Keratinocyte (primary cell): ENCODE data around the gene RBMY1B. TPM values are rescaled to one million over a fixed set of nuclear protein-coding genes. Genes with fewer than 3 reads are reported as not detected.
"Not testable (repeated sequence)": the region's sequence is repeated elsewhere in the genome, so short reads cannot be mapped to it uniquely, and the experiment has no call there.

ENCODE experiments used
- DNase-seq: peaks from one replicate; pipeline ENCODE4 v3.0.0-alpha.2; 2011; ENCODE audit warnings: low read depth, missing footprints, low spot score
- FAIRE-seq: peaks from 2 replicates; lab custom pipeline; 2011; peaks lifted over from hg19 to GRCh38; lab: Jason Lieb, UNC
- H2AFZ ChIP-seq: 2 replicates; pipeline ENCODE4 v1.6.0; 2012; ENCODE audit warnings: low read length, control low read depth, inconsistent platforms; ENCODE audit not compliant: control insufficient read depth
- H3K27ac ChIP-seq: 2 replicates; pipeline ENCODE4 v1.5.1; 2011; ENCODE audit warnings: low read length; ENCODE audit not compliant: control insufficient read depth, insufficient read depth
- H3K27me3 ChIP-seq: 3 replicates; pipeline ENCODE4 v1.6.0; 2011; ENCODE audit warnings: low read length; ENCODE audit not compliant: control insufficient read depth, insufficient read depth; ENCODE audit errors: extremely low read depth
- H3K36me3 ChIP-seq, 2 experiments: 2 replicates in 1 of 2; 3 replicates in 1 of 2; pipeline ENCODE4 v1.5.1; 2011; ENCODE audit warnings: low read length in 2 of 2, mild to moderate bottlenecking in 1 of 2; ENCODE audit not compliant: control insufficient read depth in 2 of 2, insufficient read depth in 2 of 2; ENCODE audit errors: extremely low read depth in 1 of 2
- H3K4me1 ChIP-seq: 3 replicates; pipeline ENCODE4 v1.5.1; 2011; ENCODE audit warnings: low read length; ENCODE audit not compliant: control insufficient read depth, insufficient read depth; ENCODE audit errors: extremely low read depth
- H3K4me2 ChIP-seq: 3 replicates; pipeline ENCODE4 v1.6.0; 2011; ENCODE audit warnings: low read depth, low read length; ENCODE audit not compliant: control insufficient read depth, insufficient read depth; ENCODE audit errors: extremely low read depth
- H3K4me3 ChIP-seq, 3 experiments: fragments of 200-600 bp in 1 of 3; sonication (generic) in 1 of 3; 2 replicates in 2 of 3; 3 replicates in 1 of 3; pipeline ENCODE4 v1.5.1; 2011 to 2016; ENCODE audit warnings: low read length in 3 of 3, mild to moderate bottlenecking in 3 of 3, control low read depth in 2 of 3, inconsistent platforms in 1 of 3, low read depth in 1 of 3, mixed read lengths in 1 of 3, mixed run types in 1 of 3, moderate library complexity in 1 of 3; ENCODE audit not compliant: control insufficient read depth in 2 of 3, insufficient read depth in 2 of 3; ENCODE audit errors: extremely low read depth in 1 of 3
- H3K79me2 ChIP-seq: 2 replicates; pipeline ENCODE4 v1.6.0; 2012; ENCODE audit warnings: low read length; ENCODE audit not compliant: control insufficient read depth, insufficient read depth
- H3K9ac ChIP-seq: 3 replicates; pipeline ENCODE4 v1.6.0; 2011; ENCODE audit warnings: low read length; ENCODE audit not compliant: control insufficient read depth, insufficient read depth; ENCODE audit errors: extremely low read depth
- H3K9me1 ChIP-seq: 3 replicates; pipeline ENCODE4 v1.6.0; 2011; ENCODE audit warnings: low read length; ENCODE audit not compliant: control insufficient read depth, insufficient read depth; ENCODE audit errors: extremely low read depth
- H3K9me3 ChIP-seq: 2 replicates; pipeline ENCODE4 v1.5.1; 2012; ENCODE audit warnings: low read depth, low read length; ENCODE audit not compliant: control insufficient read depth
- H4K20me1 ChIP-seq: 3 replicates; pipeline ENCODE4 v1.6.0; 2011; ENCODE audit warnings: low read length; ENCODE audit not compliant: control insufficient read depth, insufficient read depth; ENCODE audit errors: extremely low read depth
- CTCF ChIP-seq, 3 experiments: IDR thresholded peaks in 1 of 3; conservative IDR thresholded peaks in 1 of 3; optimal IDR thresholded peaks in 1 of 3; 2 replicates in 2 of 3; 3 replicates in 1 of 3; pipeline versions ENCODE3 to v1.5.1; 2011; ENCODE audit warnings: low read length in 3 of 3, mild to moderate bottlenecking in 3 of 3, moderate library complexity in 2 of 3, control low read depth in 1 of 3, inconsistent platforms in 1 of 3; ENCODE audit not compliant: insufficient read depth in 2 of 3; ENCODE audit errors: extremely low read depth in 1 of 3
- EZH2 ChIP-seq: IDR thresholded peaks from one replicate; pipeline ENCODE4 v1.6.1; 2012; ENCODE audit warnings: inconsistent platforms, mild to moderate bottlenecking, low read length, moderate library complexity
- dilution Hi-C: fragments of 300-500 bp; cut with MboI; formaldehyde crosslinking; loops from one replicate; pipeline ENCODE4 v1.7.0; 2020; ENCODE audit warnings: low sequenced_read_pairs; ENCODE audit not compliant: extremely low pct_ligation_motif_present
- polyA minus RNA-seq, 3 experiments: library from RNA; depleted of rRNA, polyadenylated mRNA; stranded (reverse); fragments of >200 nt; gene quantifications; 1 replicate in 1 of 3; 2 replicates in 1 of 3; 3 replicates in 1 of 3; pipeline ENCODE4 v1.2.3, GENCODE V29; 2011
- polyA plus RNA-seq, 5 experiments: library from polyadenylated mRNA; depleted of rRNA in 3 of 5; stranded (reverse) in 3 of 5; stranded (forward) in 1 of 5; unstranded in 1 of 5; fragments of >200 nt; gene quantifications; 1 replicate in 1 of 5; 2 replicates in 3 of 5; 3 replicates in 1 of 5; pipeline versions ENCODE4 v1.2.1 to v1.2.3, GENCODE V29; 2011 to 2012; ENCODE audit warnings: missing spikeins in 2 of 5, low read depth in 1 of 5, low replicate concordance in 1 of 5

Gene RBMY1B
- polyA plus RNA-seq: not detected in 3 replicates
- polyA plus RNA-seq (2011; ENCODE audit: low read depth): not detected
- polyA plus RNA-seq (2011; cell fraction: cytosol; rRNA removed): not detected in 2 replicates
- polyA plus RNA-seq (2011; cell fraction: nucleus; rRNA removed): not detected in 2 replicates
- polyA plus RNA-seq (2012; ENCODE audit: low replicate concordance): not detected in 2 replicates
- polyA minus RNA-seq: not detected in 3 replicates
- polyA minus RNA-seq (2011; cell fraction: cytosol; rRNA and poly(A)+ RNA removed): not detected
- polyA minus RNA-seq (2011; cell fraction: nucleus; rRNA and poly(A)+ RNA removed): not detected in 2 replicates

DNA sequence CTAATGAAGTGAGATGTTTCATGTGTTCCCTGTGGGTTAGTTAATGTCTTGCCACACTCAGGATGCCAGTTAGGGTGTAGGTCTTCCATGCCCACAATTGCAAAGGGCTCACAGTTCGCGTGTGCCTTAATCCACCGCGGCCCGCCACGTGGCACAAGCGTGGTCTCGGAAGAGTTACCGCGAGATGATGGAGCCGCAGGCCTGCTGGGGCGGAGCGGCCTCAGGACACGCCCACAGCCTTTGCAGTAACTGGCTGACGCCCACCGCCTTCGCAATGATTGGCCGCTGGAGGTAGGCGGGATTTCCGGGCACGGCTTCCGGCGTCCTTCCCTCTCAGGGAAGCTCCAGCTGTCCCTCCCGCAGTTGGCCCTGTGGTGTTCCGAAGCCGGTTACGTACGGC is at the start of gene RBMY1B:
TSS of gene RBMY1B (plus strand) at position 301 of the 400 bp plus-strand sequence. CDS start 2,013 bp downstream, outside the sequence.
- H3K27me3 ChIP-seq, DNase-seq, H3K9me1 ChIP-seq, dilution Hi-C loops, H3K4me2 ChIP-seq, H2AFZ ChIP-seq, H3K9me3 ChIP-seq, H3K27ac ChIP-seq, H3K79me2 ChIP-seq, H3K4me1 ChIP-seq, H3K9ac ChIP-seq, H3K4me3 ChIP-seq, H4K20me1 ChIP-seq, H3K36me3 ChIP-seq, FAIRE-seq: not testable (repeated sequence)

DNA sequence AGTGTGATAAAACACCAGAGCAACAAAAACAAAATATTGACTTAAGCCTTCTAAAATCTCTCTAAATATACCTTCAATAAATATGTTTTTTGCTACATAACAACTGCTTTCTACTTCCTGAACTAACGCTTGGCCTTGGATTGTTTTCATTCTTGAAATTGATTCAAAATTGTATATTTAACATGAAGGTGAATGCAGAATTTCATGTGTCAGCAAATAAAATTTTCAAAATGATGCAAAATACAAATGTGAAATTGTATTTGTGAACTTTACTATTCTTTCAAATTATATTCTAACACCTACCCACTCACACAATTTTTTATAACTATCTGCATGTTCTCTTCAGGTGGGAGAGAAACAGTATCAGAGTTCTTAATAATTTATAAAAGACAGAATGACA is 48.2 kb upstream of the RBMY1B start:
- H3K36me3 ChIP-seq, H3K4me1 ChIP-seq, H3K9me3 ChIP-seq, H3K4me2 ChIP-seq, FAIRE-seq, H3K27me3 ChIP-seq, H4K20me1 ChIP-seq, H3K4me3 ChIP-seq, DNase-seq, H3K79me2 ChIP-seq, dilution Hi-C loops, H3K9me1 ChIP-seq, H3K27ac ChIP-seq, H2AFZ ChIP-seq, H3K9ac ChIP-seq: not testable (repeated sequence)

- Histone ChIP-seq H3K79me2 (no peaks in the 10 kb centered on the region), H3K27me3 (no peaks in the 10 kb centered on the region), H3K9me3 (no peaks in the 10 kb centered on the region), H3K27ac (no peak overlapping the region), H3K9me1 (no peaks in the 10 kb centered on the region), H4K20me1 (no peaks in the 10 kb centered on the region), H3K36me3 (no peaks in the 10 kb centered on the region), H3K4me3 (no peak overlapping the region), H3K4me1 (no peaks in the 10 kb centered on the region), H2AFZ (no peak overlapping the region), H3K9ac (no peak overlapping the region), H3K4me2 (no peak overlapping the region)
- no peak for DNase-seq
- dilution Hi-C loops: no loop called here
- FAIRE-seq: no peak
- TF ChIP-seq CTCF (optimal IDR thresholded peaks at IDR 0.05 in 1 of 3, IDR thresholded peaks at IDR 0.05 in 1 of 3, conservative IDR thresholded peaks at IDR 0.05 in 1 of 3; ENCODE audit: extremely low read depth in 1 of 3, insufficient read depth in 2 of 3, low read length in 3 of 3): no peak
- TF ChIP-seq EZH2: no peak
Observed at GRCh38 chrY:21482967-21483366, 28.2 kb upstream of the RBMY1B start.

DNA sequence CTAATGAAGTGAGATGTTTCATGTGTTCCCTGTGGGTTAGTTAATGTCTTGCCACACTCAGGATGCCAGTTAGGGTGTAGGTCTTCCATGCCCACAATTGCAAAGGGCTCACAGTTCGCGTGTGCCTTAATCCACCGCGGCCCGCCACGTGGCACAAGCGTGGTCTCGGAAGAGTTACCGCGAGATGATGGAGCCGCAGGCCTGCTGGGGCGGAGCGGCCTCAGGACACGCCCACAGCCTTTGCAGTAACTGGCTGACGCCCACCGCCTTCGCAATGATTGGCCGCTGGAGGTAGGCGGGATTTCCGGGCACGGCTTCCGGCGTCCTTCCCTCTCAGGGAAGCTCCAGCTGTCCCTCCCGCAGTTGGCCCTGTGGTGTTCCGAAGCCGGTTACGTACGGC is 23.4 kb downstream of the RBMY1B start, which contains the start of gene RBMY1A1:
TSS of gene RBMY1A1 (plus strand) at position 301 of the 400 bp plus-strand sequence. CDS start 2,013 bp downstream, outside the sequence.
- FAIRE-seq, H2AFZ ChIP-seq, H3K4me1 ChIP-seq, H3K27me3 ChIP-seq, dilution Hi-C loops, H3K9ac ChIP-seq, H3K36me3 ChIP-seq, H3K9me3 ChIP-seq, H3K27ac ChIP-seq, H3K4me3 ChIP-seq, H3K9me1 ChIP-seq, H3K4me2 ChIP-seq, H3K79me2 ChIP-seq, DNase-seq, H4K20me1 ChIP-seq: not testable (repeated sequence)
